ENCODE results near the gene SIRT3. TPM values are rescaled to one million over a fixed set of nuclear protein-coding genes. Genes with fewer than 3 reads are reported as not detected.

Gene SIRT3
- total and polyA plus RNA-seq, 2 of the 4 experiments (the other 2 are of a cell fraction) = 5.4 to 18.6 TPM

DNA sequence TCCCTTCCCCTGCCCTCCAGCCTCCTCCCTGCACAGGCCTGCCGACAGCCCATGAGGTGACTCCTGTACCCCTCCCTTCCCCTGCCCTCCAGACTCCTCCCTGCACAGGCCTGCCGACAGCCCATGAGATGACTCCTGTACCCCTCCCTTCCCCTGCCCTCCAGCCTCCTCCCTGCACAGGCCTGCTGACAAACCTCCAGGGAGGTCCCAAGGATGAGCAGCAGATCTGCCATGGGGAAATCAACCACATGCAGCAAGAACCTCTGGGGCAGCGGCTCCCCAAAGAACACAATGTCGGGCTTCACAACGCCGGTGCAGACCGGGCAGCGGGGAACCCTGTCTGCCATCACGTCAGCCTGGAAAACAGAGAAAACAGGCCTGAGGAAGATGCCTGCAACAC is 12.3 kb downstream of the SIRT3 start:
- no peaks in the 10 kb centered on the region for H3K9me1 ChIP-seq (ENCODE audit: insufficient read depth, low read length)
- intact Hi-C loops (cut with micrococcal nuclease) (no loop called here), in situ Hi-C loops (cut with MboI; ENCODE audit: low sequenced_read_pairs) (loop anchor here (10.0 kb wide), 1 partner anchor 61 kb away; the partner anchor contains the start of gene PGGHG), dilution Hi-C loops (cut with HindIII; ENCODE audit: low sequenced_read_pairs, unreplicated experiment) (no loop called here)
- H3K36me3 ChIP-seq (ENCODE audit: control insufficient read depth, insufficient read depth, low read length) = peaks cover 11% of the 10 kb centered on the region
- H2AK9ac ChIP-seq (replicated peaks; ENCODE audit: low read depth, low read length, poor library complexity) = no peak overlapping the region
- no peak overlapping the region for H2BK120ac ChIP-seq (ENCODE audit: low read depth, low read length)
- peaks cover 3% of the 10 kb centered on the region; the same call in 1 of the 2 replicates for H3K4me1 ChIP-seq (ENCODE audit: control insufficient read depth, insufficient read depth, low read length)
- no peak overlapping the region for H4K8ac ChIP-seq (ENCODE audit: low read depth in 2 of 2, low read length in 2 of 2)
- no peak overlapping the region for H3K4ac ChIP-seq (ENCODE audit: low read depth, low read length)
- H4K20me1 ChIP-seq (ENCODE audit: insufficient read depth, low read length) = peaks cover 3% of the 10 kb centered on the region; the same call in 1 of the 2 replicates
- H3K14ac ChIP-seq (replicated peaks; ENCODE audit: low read depth, low read length) = no peak overlapping the region; the same call in 1 of the 2 replicates
- no peak for ATAC-seq (ENCODE audit: low read depth)
- CTCF ChIA-PET = interaction anchor here (0.9 kb wide), 1 partner anchor 8 kb away, joined by 3 read pairs; no protein-coding TSS in a partner anchor
- TF ChIP-seq RFX5 (IDR thresholded peaks at IDR 0.05; ENCODE audit: low read depth, low read length) (no peak), CHD1 (IDR thresholded peaks at IDR 0.05; ENCODE audit: low read depth, low read length) (no peak), BHLHE40 (IDR thresholded peaks at IDR 0.05; ENCODE audit: low read depth, low read length) (no peak), RAD21 (IDR thresholded peaks at IDR 0.05; ENCODE audit: low read length) (no peak), RCOR1 (IDR thresholded peaks at IDR 0.05; ENCODE audit: insufficient replicate concordance, low read length) (no peak), NFE2L2 (IDR thresholded peaks at IDR 0.05; ENCODE audit: low read depth, low read length) (no peak), CEBPB (IDR thresholded peaks at IDR 0.05; ENCODE audit: low read depth, low read length) (no peak), POLR2A (IDR thresholded peaks at IDR 0.05; ENCODE audit: low read depth, low read length) (no peak), MAFK (IDR thresholded peaks at IDR 0.05; ENCODE audit: low read depth, low read length) (no peak), MXI1 (IDR thresholded peaks at IDR 0.05; ENCODE audit: borderline replicate concordance, low read depth, low read length) (no peak), MAZ (IDR thresholded peaks at IDR 0.05; ENCODE audit: borderline replicate concordance, low read depth, low read length) (no peak), SMC3 (IDR thresholded peaks at IDR 0.05; ENCODE audit: low read depth, low read length) (no peak), FOS (IDR thresholded peaks at IDR 0.05; ENCODE audit: low read depth, low read length) (no peak)
- TF ChIP-seq, protein P1, sequence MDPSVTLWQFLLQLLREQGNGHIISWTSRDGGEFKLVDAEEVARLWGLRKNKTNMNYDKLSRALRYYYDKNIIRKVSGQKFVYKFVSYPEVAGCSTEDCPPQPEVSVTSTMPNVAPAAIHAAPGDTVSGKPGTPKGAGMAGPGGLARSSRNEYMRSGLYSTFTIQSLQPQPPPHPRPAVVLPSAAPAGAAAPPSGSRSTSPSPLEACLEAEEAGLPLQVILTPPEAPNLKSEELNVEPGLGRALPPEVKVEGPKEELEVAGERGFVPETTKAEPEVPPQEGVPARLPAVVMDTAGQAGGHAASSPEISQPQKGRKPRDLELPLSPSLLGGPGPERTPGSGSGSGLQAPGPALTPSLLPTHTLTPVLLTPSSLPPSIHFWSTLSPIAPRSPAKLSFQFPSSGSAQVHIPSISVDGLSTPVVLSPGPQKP (IDR thresholded peaks at IDR 0.05; ENCODE audit: borderline replicate concordance, low read depth, low read length) = no peak
- TF ChIP-seq, protein P2, sequence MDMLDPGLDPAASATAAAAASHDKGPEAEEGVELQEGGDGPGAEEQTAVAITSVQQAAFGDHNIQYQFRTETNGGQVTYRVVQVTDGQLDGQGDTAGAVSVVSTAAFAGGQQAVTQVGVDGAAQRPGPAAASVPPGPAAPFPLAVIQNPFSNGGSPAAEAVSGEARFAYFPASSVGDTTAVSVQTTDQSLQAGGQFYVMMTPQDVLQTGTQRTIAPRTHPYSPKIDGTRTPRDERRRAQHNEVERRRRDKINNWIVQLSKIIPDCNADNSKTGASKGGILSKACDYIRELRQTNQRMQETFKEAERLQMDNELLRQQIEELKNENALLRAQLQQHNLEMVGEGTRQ (IDR thresholded peaks at IDR 0.05; ENCODE audit: low read depth, low read length) = no peak
- TF ChIP-seq, protein P3, sequence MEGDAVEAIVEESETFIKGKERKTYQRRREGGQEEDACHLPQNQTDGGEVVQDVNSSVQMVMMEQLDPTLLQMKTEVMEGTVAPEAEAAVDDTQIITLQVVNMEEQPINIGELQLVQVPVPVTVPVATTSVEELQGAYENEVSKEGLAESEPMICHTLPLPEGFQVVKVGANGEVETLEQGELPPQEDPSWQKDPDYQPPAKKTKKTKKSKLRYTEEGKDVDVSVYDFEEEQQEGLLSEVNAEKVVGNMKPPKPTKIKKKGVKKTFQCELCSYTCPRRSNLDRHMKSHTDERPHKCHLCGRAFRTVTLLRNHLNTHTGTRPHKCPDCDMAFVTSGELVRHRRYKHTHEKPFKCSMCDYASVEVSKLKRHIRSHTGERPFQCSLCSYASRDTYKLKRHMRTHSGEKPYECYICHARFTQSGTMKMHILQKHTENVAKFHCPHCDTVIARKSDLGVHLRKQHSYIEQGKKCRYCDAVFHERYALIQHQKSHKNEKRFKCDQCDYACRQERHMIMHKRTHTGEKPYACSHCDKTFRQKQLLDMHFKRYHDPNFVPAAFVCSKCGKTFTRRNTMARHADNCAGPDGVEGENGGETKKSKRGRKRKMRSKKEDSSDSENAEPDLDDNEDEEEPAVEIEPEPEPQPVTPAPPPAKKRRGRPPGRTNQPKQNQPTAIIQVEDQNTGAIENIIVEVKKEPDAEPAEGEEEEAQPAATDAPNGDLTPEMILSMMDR (conservative IDR thresholded peaks at IDR 0.05; ENCODE audit: low read depth, low read length) = no peak
- WGBS, 2 experiments (ENCODE audit: extremely low coverage in 2 of 2, insufficient read length in 1 of 2) = 90% methylated on average over 2 of the region's 9 CpGs; no CpG with 5 or more reads in 1 of the 2 experiments
- no peak overlapping the region for H2AFZ ChIP-seq (replicated peaks; ENCODE audit: low read length, poor library complexity)
- no peak overlapping the region for H4K91ac ChIP-seq (ENCODE audit: insufficient read depth, low read depth, low read length)
- no peak for DNase-seq
- H2BK5ac ChIP-seq (ENCODE audit: low read depth, low read length, poor library complexity, severe bottlenecking) = no peak overlapping the region
- POLR2A ChIA-PET (ENCODE audit: unreplicated experiment) = no interaction called here
- H3K9ac ChIP-seq (ENCODE audit: low read depth, low read length) = no peak overlapping the region
- H3K9me3 ChIP-seq (ENCODE audit: control insufficient read depth, insufficient read depth, low read length) = no peaks in the 10 kb centered on the region
- H3K23ac ChIP-seq (ENCODE audit: low read depth, low read length) = no peak overlapping the region
- H2BK15ac ChIP-seq (ENCODE audit: low read depth, low read length) = no peak overlapping the region
- peaks cover 8 to 23% of the 10 kb centered on the region in 2 experiments; a peak in 3 of 4 replicates for H3K79me1 ChIP-seq (ENCODE audit: low read depth in 1 of 2, low read length in 2 of 2)
- H4K5ac ChIP-seq (ENCODE audit: low read depth, low read length) = no peak overlapping the region
- no peak overlapping the region for H2BK20ac ChIP-seq (ENCODE audit: low read depth, low read length)
- H3K56ac ChIP-seq (ENCODE audit: extremely low read depth, insufficient read depth, low read length) = no peak overlapping the region
- no peak overlapping the region for H3K4me3 ChIP-seq (ENCODE audit: insufficient read depth, low read depth, low read length)
- BruUV-seq (replicated peaks) = no TSS peak
- no peak overlapping the region for H3K18ac ChIP-seq (ENCODE audit: low read depth, low read length)
- no peak overlapping the region for H3K4me2 ChIP-seq (ENCODE audit: low read depth, low read length)
- H2AK5ac ChIP-seq (ENCODE audit: low read depth, low read length) = no peak overlapping the region
- H3K27ac ChIP-seq (ENCODE audit: insufficient read depth, low read length) = no peak overlapping the region
- no peaks in the 10 kb centered on the region for H3K27me3 ChIP-seq (ENCODE audit: control insufficient read depth, insufficient read depth, low read length)

Data from IMR-90 (cell line).